ENCODE results near the gene GLO1. TPM values are rescaled to one million over a fixed set of nuclear protein-coding genes. Genes with fewer than 3 reads are reported as not detected.

Gene GLO1
- polyA plus RNA-seq, 1 donor (not counting 4 experiments of a cell fraction or from before 2014, with no cell fraction given) = 301 TPM

DNA sequence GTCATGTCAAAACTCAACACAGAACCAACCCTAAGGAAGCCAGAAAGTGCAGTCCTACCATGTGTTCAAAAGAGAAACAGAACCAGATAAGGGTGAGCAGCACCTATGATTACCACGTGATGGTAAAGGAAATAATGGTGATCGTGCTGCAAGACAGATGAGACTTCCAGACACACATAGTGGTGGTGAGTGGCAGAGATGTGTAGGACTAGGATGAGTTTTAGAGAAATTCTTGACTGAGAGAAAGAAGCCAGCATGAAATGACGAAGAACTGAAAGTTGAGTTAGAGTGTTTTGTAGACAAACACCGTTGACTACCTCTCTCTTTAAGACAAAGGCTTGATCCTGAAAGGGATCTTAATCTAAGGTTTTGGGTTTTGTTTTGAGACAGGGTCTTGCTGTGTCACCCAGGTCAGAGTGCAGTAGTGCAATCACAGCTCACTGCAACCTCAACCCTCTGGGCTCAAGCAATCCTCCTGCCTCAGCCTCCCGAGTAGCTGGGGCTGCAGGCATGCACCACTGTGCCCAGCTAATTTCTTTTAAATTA lies 52.7 kb downstream of the GLO1 start:
- Histone ChIP-seq H3K36me3 (ENCODE audit: control insufficient read depth in 2 of 2, extremely low read depth in 1 of 2, insufficient read depth in 2 of 2, low read length in 2 of 2) (no peaks in the 10 kb centered on the region), H3K27me3 (ENCODE audit: control insufficient read depth, extremely low read depth, insufficient read depth, low read length) (no peaks in the 10 kb centered on the region), H2AFZ (ENCODE audit: control insufficient read depth, low read length) (no peak overlapping the region), H3K79me2 (ENCODE audit: control insufficient read depth, insufficient read depth, low read length) (no peaks in the 10 kb centered on the region), H3K4me3 (ENCODE audit: control insufficient read depth in 2 of 3, extremely low read depth in 1 of 3, insufficient read depth in 2 of 3, low read depth in 1 of 3, low read length in 3 of 3) (no peak overlapping the region), H3K4me2 (ENCODE audit: control insufficient read depth, extremely low read depth, insufficient read depth, low read depth, low read length) (no peak overlapping the region), H3K9ac (ENCODE audit: control insufficient read depth, extremely low read depth, insufficient read depth, low read length) (no peak overlapping the region), H3K9me3 (ENCODE audit: control insufficient read depth, low read depth, low read length) (no peaks in the 10 kb centered on the region), H3K4me1 (ENCODE audit: control insufficient read depth, extremely low read depth, insufficient read depth, low read length) (no peaks in the 10 kb centered on the region), H3K9me1 (ENCODE audit: control insufficient read depth, extremely low read depth, insufficient read depth, low read length) (no peaks in the 10 kb centered on the region), H3K27ac (ENCODE audit: control insufficient read depth, insufficient read depth, low read length) (no peak overlapping the region), H4K20me1 (ENCODE audit: control insufficient read depth, extremely low read depth, insufficient read depth, low read length) (no peaks in the 10 kb centered on the region)
- dilution Hi-C loops (cut with MboI; ENCODE audit: extremely low pct_ligation_motif_present, low sequenced_read_pairs) = no loop called here
- TF ChIP-seq, protein P1, sequence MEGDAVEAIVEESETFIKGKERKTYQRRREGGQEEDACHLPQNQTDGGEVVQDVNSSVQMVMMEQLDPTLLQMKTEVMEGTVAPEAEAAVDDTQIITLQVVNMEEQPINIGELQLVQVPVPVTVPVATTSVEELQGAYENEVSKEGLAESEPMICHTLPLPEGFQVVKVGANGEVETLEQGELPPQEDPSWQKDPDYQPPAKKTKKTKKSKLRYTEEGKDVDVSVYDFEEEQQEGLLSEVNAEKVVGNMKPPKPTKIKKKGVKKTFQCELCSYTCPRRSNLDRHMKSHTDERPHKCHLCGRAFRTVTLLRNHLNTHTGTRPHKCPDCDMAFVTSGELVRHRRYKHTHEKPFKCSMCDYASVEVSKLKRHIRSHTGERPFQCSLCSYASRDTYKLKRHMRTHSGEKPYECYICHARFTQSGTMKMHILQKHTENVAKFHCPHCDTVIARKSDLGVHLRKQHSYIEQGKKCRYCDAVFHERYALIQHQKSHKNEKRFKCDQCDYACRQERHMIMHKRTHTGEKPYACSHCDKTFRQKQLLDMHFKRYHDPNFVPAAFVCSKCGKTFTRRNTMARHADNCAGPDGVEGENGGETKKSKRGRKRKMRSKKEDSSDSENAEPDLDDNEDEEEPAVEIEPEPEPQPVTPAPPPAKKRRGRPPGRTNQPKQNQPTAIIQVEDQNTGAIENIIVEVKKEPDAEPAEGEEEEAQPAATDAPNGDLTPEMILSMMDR (optimal IDR thresholded peaks at IDR 0.05 in 1 of 3, IDR thresholded peaks at IDR 0.05 in 1 of 3, conservative IDR thresholded peaks at IDR 0.05 in 1 of 3; ENCODE audit: extremely low read depth in 1 of 3, insufficient read depth in 2 of 3, low read length in 3 of 3) = no peak
- TF ChIP-seq EZH2 (IDR thresholded peaks at IDR 0.05; ENCODE audit: low read length) = no peak
- no peak for DNase-seq (ENCODE audit: low read depth, low spot score)
- FAIRE-seq = no peak

DNA sequence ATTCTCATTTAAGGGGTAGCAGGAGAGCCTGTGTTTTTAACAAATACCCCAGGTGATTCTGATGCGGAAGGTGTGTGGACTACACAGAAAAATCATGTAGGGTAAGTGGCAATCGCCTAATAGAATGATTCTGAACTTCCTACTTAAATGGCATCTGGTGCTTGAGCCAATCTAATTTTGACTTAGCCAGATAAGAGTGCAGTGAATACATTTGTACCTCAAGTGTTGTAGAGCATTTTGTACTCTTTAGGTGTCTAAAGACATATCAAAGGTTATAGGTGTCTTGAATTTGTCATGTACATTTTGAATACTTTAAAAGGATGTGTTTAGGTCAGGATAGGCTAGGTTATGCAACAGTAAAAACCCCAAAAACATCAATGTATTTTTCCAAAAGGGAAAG lies 53.2 kb downstream of the GLO1 start:
- Histone ChIP-seq H4K20me1 (ENCODE audit: control insufficient read depth, extremely low read depth, insufficient read depth, low read length) (no peaks in the 10 kb centered on the region), H3K9me1 (ENCODE audit: control insufficient read depth, extremely low read depth, insufficient read depth, low read length) (no peaks in the 10 kb centered on the region), H3K36me3 (ENCODE audit: control insufficient read depth in 2 of 2, extremely low read depth in 1 of 2, insufficient read depth in 2 of 2, low read length in 2 of 2) (no peaks in the 10 kb centered on the region), H3K4me3 (ENCODE audit: control insufficient read depth in 2 of 3, extremely low read depth in 1 of 3, insufficient read depth in 2 of 3, low read depth in 1 of 3, low read length in 3 of 3) (no peak overlapping the region), H3K27me3 (ENCODE audit: control insufficient read depth, extremely low read depth, insufficient read depth, low read length) (no peaks in the 10 kb centered on the region), H3K9ac (ENCODE audit: control insufficient read depth, extremely low read depth, insufficient read depth, low read length) (no peak overlapping the region), H3K4me1 (ENCODE audit: control insufficient read depth, extremely low read depth, insufficient read depth, low read length) (no peaks in the 10 kb centered on the region), H3K4me2 (ENCODE audit: control insufficient read depth, extremely low read depth, insufficient read depth, low read depth, low read length) (no peak overlapping the region), H3K79me2 (ENCODE audit: control insufficient read depth, insufficient read depth, low read length) (no peaks in the 10 kb centered on the region), H3K27ac (ENCODE audit: control insufficient read depth, insufficient read depth, low read length) (no peak overlapping the region), H3K9me3 (ENCODE audit: control insufficient read depth, low read depth, low read length) (no peaks in the 10 kb centered on the region), H2AFZ (ENCODE audit: control insufficient read depth, low read length) (no peak overlapping the region)
- TF ChIP-seq, protein P1 (optimal IDR thresholded peaks at IDR 0.05 in 1 of 3, IDR thresholded peaks at IDR 0.05 in 1 of 3, conservative IDR thresholded peaks at IDR 0.05 in 1 of 3; ENCODE audit: extremely low read depth in 1 of 3, insufficient read depth in 2 of 3, low read length in 3 of 3) = no peak
- TF ChIP-seq EZH2 (IDR thresholded peaks at IDR 0.05; ENCODE audit: low read length) = no peak
- FAIRE-seq (no peak), DNase-seq (ENCODE audit: low read depth, low spot score) (no peak)
- dilution Hi-C loops (cut with MboI; ENCODE audit: extremely low pct_ligation_motif_present, low sequenced_read_pairs) = no loop called here
